UCSD-AML1 (cell line): Measurements from ENCODE around the gene TSFM.

Experiments used
- DNase-seq: peaks from one replicate; lab custom pipeline; 2025; ENCODE audit not compliant: unreplicated experiment; lab: John Stamatoyannopoulos, UW

TSFM gene

DNA sequence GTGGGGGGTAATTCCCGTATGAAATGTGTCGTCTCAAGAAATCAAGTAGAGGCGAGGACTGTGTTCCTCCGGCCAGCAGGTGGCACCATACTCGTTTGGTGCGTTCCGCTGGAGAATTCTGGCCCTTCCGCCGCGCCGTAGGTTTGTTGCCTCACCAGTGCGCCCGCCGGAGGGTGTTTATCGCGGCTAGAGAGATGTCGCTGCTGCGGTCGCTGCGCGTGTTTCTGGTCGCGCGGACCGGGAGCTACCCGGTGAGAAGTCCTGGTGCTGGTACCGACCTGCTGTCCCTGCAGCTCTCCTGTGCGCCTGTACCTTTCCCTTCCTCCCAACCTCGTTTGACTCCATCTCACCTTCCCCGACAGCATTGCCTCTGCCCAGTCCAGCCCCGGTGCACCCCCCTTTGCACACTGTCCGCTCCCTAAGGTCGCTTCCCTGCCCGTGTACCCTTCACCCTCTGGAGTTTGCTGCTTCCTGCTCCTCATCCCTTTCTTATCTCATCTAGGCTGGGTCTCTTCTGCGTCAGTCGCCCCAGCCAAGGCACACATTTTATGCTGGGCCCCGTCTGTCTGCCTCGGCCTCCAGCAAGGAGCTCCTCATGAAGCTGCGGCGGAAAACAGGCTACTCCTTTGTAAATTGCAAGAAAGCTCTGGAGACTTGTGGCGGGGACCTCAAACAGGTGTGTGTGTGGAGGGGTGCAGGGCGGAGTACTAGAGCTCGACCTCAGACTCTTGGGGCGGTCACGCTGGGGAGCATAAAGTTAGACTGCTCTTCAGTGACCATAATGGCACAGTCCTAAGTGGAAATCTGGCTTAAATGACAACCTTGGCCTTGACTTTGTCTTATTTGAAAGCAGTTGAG is at the start of gene TSFM:
Gene TSFM (plus strand): TSS at position 180 of the 858 bp plus-strand sequence. CDS start 15 bp downstream, at position 195.
- DNase-seq: peak; percentile 93

DNA sequence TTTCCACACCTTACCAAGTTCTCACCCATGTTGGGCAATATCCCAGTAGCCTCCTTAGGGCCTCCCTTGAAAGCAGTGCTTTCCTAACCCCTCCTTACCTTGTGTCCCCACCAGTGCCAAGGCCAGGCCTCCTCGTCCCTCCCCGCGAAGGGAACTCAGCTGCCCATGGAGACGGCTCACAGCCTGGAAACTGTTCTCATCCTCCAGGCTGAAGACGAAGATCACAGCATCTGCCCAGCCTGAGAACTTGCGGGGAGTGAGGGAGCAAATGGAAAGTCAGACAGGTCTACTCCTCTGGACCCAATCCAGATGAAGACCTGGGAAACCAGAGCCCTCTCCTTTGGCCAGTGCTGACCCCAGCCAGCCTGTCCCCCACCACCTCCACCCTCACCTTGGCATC is 48.7 kb upstream of the TSFM start:
- DNase-seq: no peak

DNA sequence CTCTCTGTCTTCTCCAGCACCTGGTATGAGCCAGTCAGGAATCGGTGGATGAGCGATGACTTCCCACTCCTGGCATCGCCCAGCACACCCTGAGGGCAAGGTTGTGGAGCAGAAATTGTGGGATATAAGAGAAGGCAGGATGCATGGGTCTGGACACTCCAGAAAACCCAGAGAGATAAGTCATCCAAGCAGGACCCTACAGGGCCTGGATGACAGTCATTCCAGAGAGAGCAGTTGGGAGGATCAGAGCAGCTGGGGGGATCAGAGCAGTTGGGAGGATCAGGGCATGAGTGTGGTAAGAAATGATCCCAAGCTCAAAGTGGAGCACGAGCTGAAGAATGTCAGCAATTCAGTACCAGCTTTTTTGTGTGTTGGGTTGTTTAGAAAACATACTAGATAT is 48.0 kb upstream of the TSFM start:
- DNase-seq: no peak

DNA sequence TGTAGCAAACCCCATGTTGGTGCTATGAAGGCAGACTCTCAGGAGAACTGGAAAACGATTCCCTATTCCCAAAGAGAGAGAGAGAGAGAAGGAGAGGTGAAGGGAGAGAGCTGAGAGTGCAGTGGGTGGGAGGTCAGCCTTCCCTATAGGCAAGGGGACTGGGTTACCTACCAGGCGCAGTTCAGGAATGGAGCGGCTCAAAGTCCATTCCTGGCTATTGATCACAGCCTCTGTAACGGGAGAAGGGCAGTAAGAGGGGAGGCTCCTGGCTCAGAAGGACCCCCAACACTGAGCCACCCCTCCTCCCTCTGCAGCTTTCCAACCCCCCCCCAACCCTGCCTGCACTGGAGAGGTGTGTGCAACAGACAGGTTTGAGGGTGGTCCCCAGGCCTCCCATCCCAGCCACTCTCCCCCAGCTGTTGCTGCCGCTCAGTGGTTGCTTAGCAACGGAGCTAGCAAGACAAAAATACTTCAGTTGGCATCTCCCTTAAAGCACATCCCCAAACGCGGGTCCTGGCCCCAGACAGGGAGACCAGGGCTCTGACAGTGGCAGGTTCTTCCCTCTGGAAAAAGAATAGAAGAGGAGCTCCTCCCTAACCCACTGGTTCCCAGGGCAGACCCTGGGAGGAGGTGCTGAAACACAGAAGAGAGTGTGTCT is 47.3 kb upstream of the TSFM start:
- DNase-seq: no peak

DNA sequence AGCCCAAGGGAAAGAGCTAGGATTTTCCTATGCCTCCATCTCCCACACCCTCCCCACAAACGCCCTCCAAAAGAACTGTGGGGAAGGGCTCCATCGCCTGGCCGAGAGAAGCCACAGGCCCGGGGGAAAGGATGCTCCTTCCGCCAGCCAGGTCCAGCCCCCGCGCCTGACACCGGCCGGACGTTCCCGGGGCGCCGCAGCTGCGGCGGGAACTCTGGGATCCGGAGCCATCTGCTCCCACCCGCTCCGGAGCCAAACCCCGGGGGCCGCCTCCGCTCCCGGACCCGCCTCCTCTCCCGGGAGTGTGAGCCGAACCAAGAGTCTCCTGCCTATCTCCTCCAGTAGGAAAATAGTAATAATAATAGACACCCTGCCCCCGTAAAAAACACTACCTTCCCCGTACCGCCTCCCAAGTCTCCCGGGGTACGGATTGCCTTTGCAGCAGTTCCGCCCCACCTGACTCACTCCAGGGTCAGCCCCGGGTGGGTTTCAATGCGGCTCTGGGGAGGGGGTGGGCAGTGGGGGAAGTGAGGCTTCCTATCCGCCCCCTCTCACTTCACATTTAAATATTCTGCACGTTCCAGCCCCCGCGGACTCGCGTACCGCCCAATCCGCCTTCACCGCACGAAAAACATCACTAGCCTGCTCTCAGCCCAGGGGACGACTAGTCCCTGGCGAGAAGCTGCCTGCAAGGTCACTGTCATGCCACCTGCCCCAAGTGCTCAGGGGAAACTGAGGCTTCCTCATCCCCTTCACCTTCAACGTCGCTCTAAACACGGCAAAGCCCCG is 46.4 kb upstream of the TSFM start:
- no peak for DNase-seq

DNA sequence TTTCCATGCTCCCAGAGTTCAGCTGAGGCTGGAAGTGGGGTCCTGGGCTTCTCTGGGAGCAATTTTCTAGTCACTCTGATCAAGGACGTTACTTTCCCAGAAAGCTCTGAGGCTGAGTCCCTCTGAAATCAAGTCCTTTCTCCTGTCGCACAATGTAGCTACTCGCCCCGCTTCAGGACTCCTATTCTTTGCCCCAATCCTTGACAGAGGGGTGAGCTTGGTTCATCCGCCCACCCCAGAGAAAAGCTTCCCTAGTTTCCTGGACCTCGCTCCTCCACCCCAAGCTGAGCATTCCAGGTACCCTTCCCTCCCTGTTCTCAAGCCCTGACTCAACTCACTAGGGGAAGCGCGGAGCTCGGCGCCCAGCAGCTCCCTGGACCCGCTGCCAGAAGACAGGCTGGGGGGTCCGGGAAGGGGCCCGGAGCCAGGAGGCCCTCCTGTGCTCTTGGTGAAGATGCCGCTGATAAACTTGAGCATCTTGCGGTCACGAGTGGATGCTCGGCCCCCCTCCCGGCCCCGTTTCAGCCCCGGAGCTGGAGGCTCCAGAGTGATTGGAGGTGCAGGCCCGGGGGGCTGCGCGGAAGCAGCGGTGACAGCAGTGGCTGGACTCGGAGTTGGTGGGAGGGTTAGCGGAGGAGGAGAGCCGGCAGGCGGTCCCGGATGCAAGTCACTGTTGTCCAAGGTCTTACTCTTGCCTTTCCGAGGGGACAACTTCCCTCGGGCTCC is 45.7 kb upstream of the TSFM start:
- no peak for DNase-seq

GRCh38 chr12:57737467-57738460 is 44.8 kb upstream of the TSFM start:
- no peak for DNase-seq

DNA sequence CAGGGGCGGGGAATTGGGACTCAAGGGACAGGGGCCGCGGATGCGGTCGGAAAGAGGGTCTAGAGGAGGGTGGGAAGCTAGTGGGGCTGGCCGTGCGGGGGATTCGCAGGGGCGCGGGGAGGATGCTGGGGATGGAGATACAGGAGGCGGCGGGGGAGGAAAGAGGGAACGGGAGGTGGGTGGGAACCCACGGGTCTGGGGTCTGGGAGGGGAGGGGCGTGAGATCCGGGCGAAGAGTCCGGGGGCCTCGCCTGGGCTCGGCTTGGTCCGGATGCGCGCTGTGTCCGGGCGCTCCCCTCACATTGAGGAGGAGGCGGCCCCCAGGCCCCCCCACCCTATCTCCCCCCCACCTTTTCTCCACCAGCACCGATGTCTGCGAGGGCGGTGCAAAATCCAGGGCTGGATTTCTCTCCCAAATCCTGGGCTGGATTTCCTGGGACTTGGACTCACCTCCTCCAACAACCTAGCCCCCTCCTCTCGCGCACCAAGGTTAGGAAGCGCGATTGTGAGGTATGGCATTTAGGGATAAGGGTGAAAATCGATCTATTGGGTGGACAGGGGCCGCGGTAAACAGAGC is 43.8 kb upstream of the TSFM start, which contains the start of gene AGAP2:
Gene AGAP2 (minus strand): TSS at position 82 of the 577 bp plus-strand sequence. CDS start 496 bp downstream, outside the sequence.
- DNase-seq: no peak

DNA sequence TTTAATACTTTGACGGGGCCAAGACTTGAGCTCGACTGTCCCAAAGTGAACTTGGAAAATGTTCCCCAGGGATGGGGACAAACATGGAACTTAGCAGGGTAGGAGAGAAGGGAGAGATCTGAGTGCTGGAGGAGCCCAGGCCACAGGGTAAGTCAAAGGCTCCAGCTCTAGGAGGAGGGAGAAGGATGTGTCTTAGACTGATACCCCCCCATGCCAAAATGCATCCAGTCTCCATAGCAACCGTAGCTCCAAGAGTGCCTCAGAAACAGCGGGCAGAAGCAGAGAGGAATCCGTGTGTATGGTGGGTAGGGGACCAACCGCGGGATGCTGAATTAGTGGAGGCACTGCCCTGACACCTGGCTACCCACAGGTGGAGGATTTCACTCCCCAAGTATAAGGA is 43.2 kb upstream of the TSFM start:
- no peak for DNase-seq

DNA sequence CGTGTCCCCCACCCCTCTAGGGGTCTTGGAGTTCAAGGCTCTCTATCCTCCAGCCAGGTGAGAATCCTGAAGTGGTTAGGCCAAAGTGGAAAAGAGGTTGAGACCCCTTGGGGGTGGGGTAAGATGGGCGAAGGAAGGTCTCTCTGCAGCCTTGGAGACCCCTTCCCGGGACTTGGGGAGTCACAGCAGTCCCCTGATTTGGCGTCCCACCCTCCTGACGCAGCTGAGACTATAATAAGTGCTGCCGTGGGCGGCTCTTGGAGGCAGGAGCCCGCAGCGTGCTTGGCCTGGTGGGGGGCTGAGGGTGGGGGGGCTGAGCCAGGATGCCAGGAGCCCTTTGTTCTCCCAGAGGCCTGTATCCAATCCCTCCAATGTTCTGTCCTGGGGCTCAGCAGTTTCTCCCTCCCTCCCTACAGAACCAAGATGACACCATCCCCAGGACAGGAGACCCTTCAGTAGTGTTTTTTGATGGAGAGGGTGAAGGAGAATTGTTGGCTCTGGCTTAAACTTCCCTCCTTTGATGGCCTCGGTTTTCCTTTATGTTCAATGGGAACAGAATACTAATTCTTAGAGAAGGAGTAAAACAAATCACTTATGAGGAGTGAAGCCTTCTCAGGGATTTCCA is 42.6 kb upstream of the TSFM start:
- DNase-seq: no peak

GRCh38 chr12:57740656-57741412 is 41.8 kb upstream of the TSFM start:
- peak; percentile 84 for DNase-seq

DNA sequence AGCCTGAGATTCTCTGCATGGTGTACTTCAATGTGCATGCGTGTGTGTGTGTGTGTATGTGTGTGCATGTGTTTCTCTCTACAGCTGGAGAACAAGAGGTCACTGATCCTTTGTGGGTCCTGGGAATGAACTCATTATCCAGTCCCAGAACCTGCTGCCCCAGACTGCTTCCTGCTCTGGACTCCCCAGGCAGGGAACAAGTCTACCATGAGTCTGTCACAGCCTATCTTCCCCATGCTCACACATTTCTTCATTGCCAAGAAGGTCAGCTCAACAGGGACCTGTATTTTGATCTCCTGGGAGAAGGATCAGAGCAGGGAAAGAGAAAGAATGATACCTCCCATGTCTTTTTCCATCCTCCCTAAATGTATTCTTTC is 41.2 kb upstream of the TSFM start:
- no peak for DNase-seq

- peak; percentile 77 for DNase-seq
Observed at GRCh38 chr12:57741844-57742738, 40.5 kb upstream of the TSFM start.

- no peak for DNase-seq
Observed at GRCh38 chr12:57743769-57744168, 38.8 kb upstream of the TSFM start.

DNA sequence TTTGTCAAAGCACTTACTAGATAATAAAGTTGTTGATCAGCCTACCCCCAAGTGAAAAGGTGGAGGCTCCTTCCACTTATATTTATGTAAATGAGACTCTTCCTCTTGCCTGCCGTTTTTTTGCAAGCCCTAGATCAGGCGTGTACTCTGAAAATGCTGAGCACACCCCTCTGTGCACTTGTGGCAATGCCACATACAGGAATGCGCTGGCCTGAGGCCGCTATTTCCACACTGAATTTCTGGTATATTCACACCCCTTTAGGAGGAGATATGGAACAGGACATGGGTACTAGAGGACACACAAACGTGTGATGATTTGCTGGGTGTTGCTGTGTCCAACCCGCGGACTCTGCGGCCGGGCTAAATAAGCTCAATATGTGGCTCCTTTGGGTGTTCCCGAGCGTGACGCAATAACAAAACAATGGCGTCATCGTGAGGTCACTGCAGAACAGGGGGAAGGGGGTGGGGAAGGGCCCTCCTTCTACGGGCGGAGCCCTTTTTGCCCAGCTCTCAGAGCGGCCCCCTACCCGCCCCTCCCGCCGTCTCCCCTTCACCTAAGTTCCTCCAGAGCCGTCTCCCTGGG is 38.3 kb upstream of the TSFM start:
- peak; percentile 88 for DNase-seq

- peak; percentile 93 for DNase-seq
Observed at GRCh38 chr12:57744777-57745484, 37.7 kb upstream of the TSFM start, which contains the start of gene TSPAN31. TSPAN31 (plus strand) TSS chr12:57745039; CDS start chr12:57745155, 116 bp downstream.
